Brain microvascular endothelial cell (primary cell): ENCODE results near the gene TLE2.
"Not testable (repeated sequence)": the region's sequence is repeated elsewhere in the genome, so short reads cannot be mapped to it uniquely, and the experiment has no call there.

Source experiments
- DNase-seq: peaks from one replicate; pipeline ENCODE4 v3.0.0-alpha.2; 2020
- H3K27ac ChIP-seq: fragments of 250-450 bp; sonication (Bioruptor Pico); 2 replicates; pipeline ENCODE4 v1.5.1; 2020; ENCODE audit warnings: mild to moderate bottlenecking, moderate library complexity
- H3K27me3 ChIP-seq: fragments of 250-450 bp; sonication (Bioruptor Pico); replicated peaks from 2 replicates; pipeline ENCODE4 v1.5.1; 2020; ENCODE audit warnings: mild to moderate bottlenecking
- H3K36me3 ChIP-seq: fragments of 250-450 bp; sonication (Bioruptor Pico); replicated peaks from 2 replicates; pipeline ENCODE4 v1.5.1; 2020; ENCODE audit warnings: mild to moderate bottlenecking
- H3K4me3 ChIP-seq: 2 replicates; pipeline ENCODE4 v1.5.1; 2011; ENCODE audit warnings: low read depth, mild to moderate bottlenecking, control low read depth, low read length, moderate library complexity
- in situ Hi-C: cut with HindIII; loops from 2 replicates; pipeline ENCODE4 v1.10.0; 2017; ENCODE audit warnings: low sequenced_read_pairs, low pct_ligation_motif_present
- TF ChIP-seq, protein P1 (sequence below): IDR thresholded peaks from 2 replicates; pipeline ENCODE4 v1.5.1; 2011; ENCODE audit warnings: low read depth, mild to moderate bottlenecking, moderate library complexity, low read length, control low read depth, inconsistent platforms; ENCODE audit errors: missing control alignments

Gene TLE2

DNA sequence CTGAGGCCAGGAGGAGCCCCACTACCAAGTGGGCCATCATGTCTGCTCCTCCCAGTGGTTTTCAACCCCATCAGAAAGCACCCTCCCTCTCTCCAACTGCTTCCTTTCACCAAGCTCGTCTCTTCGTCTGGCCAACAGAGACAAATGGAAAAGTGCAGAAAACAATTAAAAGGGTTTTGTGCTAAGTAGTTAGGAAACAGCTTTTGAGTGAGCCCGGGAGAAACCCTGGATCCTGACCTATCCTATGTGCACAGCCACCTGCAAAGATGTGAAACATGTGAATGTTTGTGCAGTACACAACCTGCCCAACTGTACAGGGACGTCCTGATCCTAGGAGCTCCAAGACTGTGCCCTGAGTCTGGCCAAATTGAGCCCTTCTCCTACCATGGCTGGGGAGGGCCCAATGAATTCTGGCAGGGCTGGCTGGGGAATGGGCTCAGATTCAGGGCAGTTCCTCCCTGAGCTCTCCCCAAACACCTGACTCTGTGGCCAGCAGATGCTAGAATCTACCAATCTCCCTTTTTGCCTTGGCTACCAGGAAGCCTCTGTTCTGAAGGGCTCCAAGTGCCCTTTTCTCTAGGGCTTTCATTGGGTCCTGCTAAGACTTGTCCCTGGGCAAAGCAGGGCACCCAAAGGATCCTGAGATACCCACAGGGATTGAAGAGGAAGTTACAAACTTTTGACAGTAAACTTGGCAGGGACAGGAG, 25.3 kb upstream of the TLE2 start:
- H3K27ac ChIP-seq: no peak overlapping the region
- in situ Hi-C loops: no loop called here
- H3K4me3 ChIP-seq: no peak overlapping the region
- H3K36me3 ChIP-seq: peaks cover 52% of the 10 kb centered on the region
- TF ChIP-seq, protein P1, sequence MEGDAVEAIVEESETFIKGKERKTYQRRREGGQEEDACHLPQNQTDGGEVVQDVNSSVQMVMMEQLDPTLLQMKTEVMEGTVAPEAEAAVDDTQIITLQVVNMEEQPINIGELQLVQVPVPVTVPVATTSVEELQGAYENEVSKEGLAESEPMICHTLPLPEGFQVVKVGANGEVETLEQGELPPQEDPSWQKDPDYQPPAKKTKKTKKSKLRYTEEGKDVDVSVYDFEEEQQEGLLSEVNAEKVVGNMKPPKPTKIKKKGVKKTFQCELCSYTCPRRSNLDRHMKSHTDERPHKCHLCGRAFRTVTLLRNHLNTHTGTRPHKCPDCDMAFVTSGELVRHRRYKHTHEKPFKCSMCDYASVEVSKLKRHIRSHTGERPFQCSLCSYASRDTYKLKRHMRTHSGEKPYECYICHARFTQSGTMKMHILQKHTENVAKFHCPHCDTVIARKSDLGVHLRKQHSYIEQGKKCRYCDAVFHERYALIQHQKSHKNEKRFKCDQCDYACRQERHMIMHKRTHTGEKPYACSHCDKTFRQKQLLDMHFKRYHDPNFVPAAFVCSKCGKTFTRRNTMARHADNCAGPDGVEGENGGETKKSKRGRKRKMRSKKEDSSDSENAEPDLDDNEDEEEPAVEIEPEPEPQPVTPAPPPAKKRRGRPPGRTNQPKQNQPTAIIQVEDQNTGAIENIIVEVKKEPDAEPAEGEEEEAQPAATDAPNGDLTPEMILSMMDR: no peak
- H3K27me3 ChIP-seq: no peaks in the 10 kb centered on the region
- DNase-seq: no peak

- Histone ChIP-seq H3K27me3 (no peaks in the 10 kb centered on the region), H3K27ac (no peak overlapping the region), H3K36me3 (peaks cover 47% of the 10 kb centered on the region), H3K4me3 (no peak overlapping the region)
- in situ Hi-C loops: no loop called here
- TF ChIP-seq, protein P1: no peak
- DNase-seq: no peak
These were observed 24.7 kb upstream of the TLE2 start for GRCh38 chr19:3053780-3054179.

DNA sequence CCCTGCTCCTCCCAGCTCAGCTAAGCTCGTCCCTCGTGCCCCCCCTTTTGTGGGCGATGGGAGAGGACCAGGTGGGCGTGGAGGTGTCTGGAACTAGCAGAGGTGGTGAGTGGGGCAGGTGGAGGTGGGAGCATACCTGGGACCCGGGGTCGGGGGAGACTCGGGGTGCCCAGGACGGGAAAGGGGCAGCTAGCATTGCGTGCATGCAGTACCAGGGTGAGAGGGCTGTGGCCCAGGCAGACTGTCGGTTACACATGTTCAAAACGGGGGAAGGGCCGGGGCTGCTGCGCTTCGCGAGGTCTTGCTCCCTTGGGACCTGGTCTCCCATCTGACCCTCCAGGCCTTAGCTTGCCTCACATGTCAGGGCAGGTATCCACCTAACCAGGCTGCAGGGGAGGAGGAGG, 24.1 kb upstream of the TLE2 start:
- Histone ChIP-seq H3K27ac (no peak overlapping the region), H3K4me3 (no peak overlapping the region), H3K36me3 (peaks cover 42% of the 10 kb centered on the region), H3K27me3 (no peaks in the 10 kb centered on the region)
- in situ Hi-C loops: no loop called here
- TF ChIP-seq, protein P1: no peak
- no peak for DNase-seq

DNA sequence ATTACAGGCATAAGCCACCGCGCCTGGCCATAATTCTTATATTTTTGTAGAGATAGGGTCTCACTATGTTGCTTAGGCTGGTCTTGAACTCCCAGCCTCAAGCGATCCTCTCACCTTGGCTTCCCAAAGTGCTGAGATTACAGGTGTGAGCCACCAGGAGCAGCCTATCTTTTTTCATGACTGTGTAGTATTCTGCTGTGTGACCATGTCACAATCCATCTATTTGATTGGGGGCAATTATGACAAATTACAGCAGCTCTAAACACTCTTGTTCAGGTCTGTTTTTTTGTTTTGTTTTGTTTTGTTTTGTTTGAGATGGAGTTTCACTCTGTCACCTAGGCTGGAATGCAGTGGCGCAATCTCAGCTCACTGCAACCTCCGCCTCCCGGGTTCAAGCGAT, 20.9 kb upstream of the TLE2 start:
- H3K27me3 ChIP-seq, DNase-seq, in situ Hi-C loops: not testable (repeated sequence)

DNA sequence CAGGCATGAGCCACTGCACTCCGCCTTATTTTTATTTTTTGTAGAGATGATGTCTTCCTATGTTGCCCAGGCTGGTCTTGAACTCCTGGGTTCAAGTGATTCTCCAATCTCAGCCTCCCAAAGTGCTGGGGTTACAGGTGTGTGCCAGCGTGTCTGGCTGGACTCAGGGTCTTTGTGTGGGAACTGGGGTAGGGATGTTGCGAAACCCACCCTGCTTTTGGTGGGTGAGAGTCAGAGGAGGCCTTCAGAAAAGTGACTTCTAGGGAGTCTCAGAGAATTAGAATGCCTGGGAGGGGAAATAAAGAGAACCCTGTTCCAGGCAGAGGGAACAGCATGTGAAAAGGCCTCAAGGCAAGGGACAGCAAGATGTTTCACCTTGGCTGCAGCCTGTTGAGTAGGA, 20.0 kb upstream of the TLE2 start:
- DNase-seq: no peak
- TF ChIP-seq, protein P1: no peak
- Histone ChIP-seq H3K4me3 (no peak overlapping the region), H3K27ac (no peak overlapping the region), H3K27me3 (no peaks in the 10 kb centered on the region), H3K36me3 (peaks cover 11% of the 10 kb centered on the region)
- in situ Hi-C loops: no loop called here

More for the DNA sequence above, 20.9 kb upstream of the TLE2 start:
- not testable (repeated sequence) for H3K4me3 ChIP-seq, H3K27ac ChIP-seq
- H3K36me3 ChIP-seq: peaks cover 20% of the 10 kb centered on the region

- Histone ChIP-seq H3K27ac (no peak overlapping the region), H3K36me3 (peaks cover 4% of the 10 kb centered on the region), H3K4me3 (no peak overlapping the region), H3K27me3 (no peaks in the 10 kb centered on the region)
- in situ Hi-C loops: no loop called here
- TF ChIP-seq, protein P1: no peak
- DNase-seq: no peak
These were observed 19.1 kb upstream of the TLE2 start for GRCh38 chr19:3048190-3048533.
